ENCODE measurements around the gene TSBP1. TPM values are rescaled to one million over a fixed set of nuclear protein-coding genes. Genes with fewer than 3 reads are reported as not detected.

Gene TSBP1
- total and polyA plus RNA-seq, 9 of the 15 experiments (the other 6 are each of a cell fraction or from before 2014, with no cell fraction given) = not detected

DNA sequence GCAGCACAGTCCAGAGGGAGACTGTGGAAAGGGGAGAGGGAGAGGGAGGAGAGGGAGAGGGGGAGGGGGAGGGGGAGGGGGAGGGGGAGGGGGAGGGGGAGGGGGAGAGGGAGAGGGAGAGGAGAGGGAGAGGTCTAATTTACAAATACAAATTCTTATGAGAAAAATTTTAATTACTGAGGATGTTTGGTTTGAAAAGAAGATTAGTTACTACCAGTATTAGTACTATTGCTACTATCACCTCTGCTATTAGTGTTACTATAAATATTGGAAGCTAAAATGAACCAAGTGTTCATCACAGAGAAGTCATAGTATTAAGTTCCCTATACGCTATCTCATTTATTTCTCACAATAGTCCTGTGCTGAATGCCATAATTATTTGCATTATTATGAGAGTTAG lies 14.3 kb upstream of the TSBP1 start (continued):
- peak; percentile 63 for TF ChIP-seq PCBP2 (IDR thresholded peaks at IDR 0.05; ENCODE audit: low read depth, low read length, poor library complexity, severe bottlenecking)

DNA sequence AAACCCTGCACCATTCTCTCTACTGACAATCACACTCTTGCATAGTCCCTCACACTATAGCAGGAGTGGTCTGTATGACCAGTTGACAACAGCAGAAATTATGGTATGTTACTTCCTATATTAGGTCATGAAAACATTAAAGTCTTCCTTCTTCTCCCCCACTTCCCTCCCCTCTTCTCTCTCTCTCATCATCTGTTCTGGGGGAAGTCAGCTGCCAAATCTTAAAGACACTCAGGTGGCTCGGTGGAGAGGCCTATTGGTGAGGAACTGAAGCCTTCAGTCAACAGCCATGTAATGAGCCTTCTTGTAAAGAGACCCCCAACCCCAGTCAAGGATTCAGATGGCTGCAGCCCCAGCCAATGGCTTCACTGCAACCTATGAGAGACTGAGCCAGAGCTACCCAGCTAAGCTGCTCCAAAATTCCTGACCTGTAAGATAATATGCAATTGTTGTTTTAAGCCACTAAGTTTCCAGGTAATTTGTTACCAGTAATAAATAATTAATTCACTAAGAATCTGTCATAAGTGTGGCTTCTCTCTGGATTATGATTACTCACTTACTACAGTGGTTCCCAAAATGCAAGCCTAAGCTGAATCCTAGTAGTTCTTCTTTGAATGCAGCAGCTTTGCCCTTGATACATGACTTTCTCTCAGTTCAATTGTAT lies 11.2 kb upstream of the TSBP1 start:
- Histone ChIP-seq H3K4me2 (ENCODE audit: insufficient read depth, low read length) (no peak overlapping the region), H3K27me3 (ENCODE audit: control insufficient read depth in 2 of 2, insufficient read depth in 2 of 2, low read length in 2 of 2) (0 out of 5 replicates have a peak, but pooled peaks cover 0 to 5% of the 10 kb centered on the region in 2 experiments), H3K4me3 (no peak overlapping the region), H3K9me1 (ENCODE audit: control insufficient read depth, insufficient read depth, low read length) (no peaks in the 10 kb centered on the region), H3K36me3 (ENCODE audit: control insufficient read depth, insufficient read depth, low read length) (no peaks in the 10 kb centered on the region), H2AFZ (ENCODE audit: low read depth, low read length) (no peak overlapping the region), H3K9me3 (replicated peaks; ENCODE audit: control insufficient read depth, insufficient read depth, low read depth, low read length) (no peaks in the 10 kb centered on the region), H3K9ac (ENCODE audit: insufficient read depth in 1 of 2, low read depth in 2 of 2, low read length in 2 of 2) (no peak overlapping the region), H3K79me2 (ENCODE audit: control insufficient read depth, insufficient read depth, low read length) (no peaks in the 10 kb centered on the region), H3K27ac (ENCODE audit: extremely low read depth, low read depth, low read length) (no peak overlapping the region), H4K20me1 (replicated peaks; ENCODE audit: control insufficient read depth, insufficient read depth, low read length) (no peaks in the 10 kb centered on the region), H3K4me1 (replicated peaks in 1 of 2; ENCODE audit: control insufficient read depth in 2 of 2, insufficient read depth in 2 of 2, low read length in 2 of 2) (no peaks in the 10 kb centered on the region)
- DNase-seq (ENCODE audit: extremely low read depth in 1 of 4, low spot score in 3 of 4) (no peak), ATAC-seq (no peak), FAIRE-seq (no peak)
- intact Hi-C loops (cut with micrococcal nuclease) (no loop called here), in situ Hi-C loops (cut with MboI) (no loop called here)
- 7% methylated on average over 1 of the region's 1 CpG for WGBS (ENCODE audit: insufficient coverage, low coverage, missing lambda C conversion rate)
- ChIA-PET POLR2A (interaction anchor here (0.6 kb wide), 1 partner anchor 329 kb away, joined by 3 read pairs; no protein-coding TSS in a partner anchor), CTCF (ENCODE audit: low intra/inter-chr PET ratio) (no interaction called here)
- no TSS peak for BruUV-seq (replicated peaks)
- TF ChIP-seq, protein P1, sequence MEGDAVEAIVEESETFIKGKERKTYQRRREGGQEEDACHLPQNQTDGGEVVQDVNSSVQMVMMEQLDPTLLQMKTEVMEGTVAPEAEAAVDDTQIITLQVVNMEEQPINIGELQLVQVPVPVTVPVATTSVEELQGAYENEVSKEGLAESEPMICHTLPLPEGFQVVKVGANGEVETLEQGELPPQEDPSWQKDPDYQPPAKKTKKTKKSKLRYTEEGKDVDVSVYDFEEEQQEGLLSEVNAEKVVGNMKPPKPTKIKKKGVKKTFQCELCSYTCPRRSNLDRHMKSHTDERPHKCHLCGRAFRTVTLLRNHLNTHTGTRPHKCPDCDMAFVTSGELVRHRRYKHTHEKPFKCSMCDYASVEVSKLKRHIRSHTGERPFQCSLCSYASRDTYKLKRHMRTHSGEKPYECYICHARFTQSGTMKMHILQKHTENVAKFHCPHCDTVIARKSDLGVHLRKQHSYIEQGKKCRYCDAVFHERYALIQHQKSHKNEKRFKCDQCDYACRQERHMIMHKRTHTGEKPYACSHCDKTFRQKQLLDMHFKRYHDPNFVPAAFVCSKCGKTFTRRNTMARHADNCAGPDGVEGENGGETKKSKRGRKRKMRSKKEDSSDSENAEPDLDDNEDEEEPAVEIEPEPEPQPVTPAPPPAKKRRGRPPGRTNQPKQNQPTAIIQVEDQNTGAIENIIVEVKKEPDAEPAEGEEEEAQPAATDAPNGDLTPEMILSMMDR (IDR thresholded peaks at IDR 0.05 in 2 of 3, conservative IDR thresholded peaks at IDR 0.05 in 1 of 3; ENCODE audit: insufficient read depth in 2 of 3, low read depth in 1 of 3, low read length in 3 of 3) = no peak
- TF ChIP-seq ZNF134 (CRISPR knock-in tag; conservative IDR thresholded peaks at IDR 0.05) (no peak), POLR2AphosphoS2 (IDR thresholded peaks at IDR 0.05; ENCODE audit: low read length) (no peak), ZNF184 (CRISPR knock-in tag; IDR thresholded peaks at IDR 0.05) (no peak), NELFE (IDR thresholded peaks at IDR 0.05; ENCODE audit: insufficient read depth, insufficient read length) (no peak), ZNF766 (CRISPR knock-in tag; conservative IDR thresholded peaks at IDR 0.05) (no peak), CTBP1 (IDR thresholded peaks at IDR 0.05; ENCODE audit: borderline replicate concordance) (no peak), KLF1 (tag; IDR thresholded peaks at IDR 0.05) (no peak), CHD2 (IDR thresholded peaks at IDR 0.05; ENCODE audit: low read depth, low read length) (no peak), RFX5 (IDR thresholded peaks at IDR 0.05; ENCODE audit: low read depth, low read length) (no peak), XRCC5 (IDR thresholded peaks at IDR 0.05; ENCODE audit: low read depth, low read length) (no peak), ERF (CRISPR knock-in tag; IDR thresholded peaks at IDR 0.05) (no peak)
- TF ChIP-seq, protein P2, sequence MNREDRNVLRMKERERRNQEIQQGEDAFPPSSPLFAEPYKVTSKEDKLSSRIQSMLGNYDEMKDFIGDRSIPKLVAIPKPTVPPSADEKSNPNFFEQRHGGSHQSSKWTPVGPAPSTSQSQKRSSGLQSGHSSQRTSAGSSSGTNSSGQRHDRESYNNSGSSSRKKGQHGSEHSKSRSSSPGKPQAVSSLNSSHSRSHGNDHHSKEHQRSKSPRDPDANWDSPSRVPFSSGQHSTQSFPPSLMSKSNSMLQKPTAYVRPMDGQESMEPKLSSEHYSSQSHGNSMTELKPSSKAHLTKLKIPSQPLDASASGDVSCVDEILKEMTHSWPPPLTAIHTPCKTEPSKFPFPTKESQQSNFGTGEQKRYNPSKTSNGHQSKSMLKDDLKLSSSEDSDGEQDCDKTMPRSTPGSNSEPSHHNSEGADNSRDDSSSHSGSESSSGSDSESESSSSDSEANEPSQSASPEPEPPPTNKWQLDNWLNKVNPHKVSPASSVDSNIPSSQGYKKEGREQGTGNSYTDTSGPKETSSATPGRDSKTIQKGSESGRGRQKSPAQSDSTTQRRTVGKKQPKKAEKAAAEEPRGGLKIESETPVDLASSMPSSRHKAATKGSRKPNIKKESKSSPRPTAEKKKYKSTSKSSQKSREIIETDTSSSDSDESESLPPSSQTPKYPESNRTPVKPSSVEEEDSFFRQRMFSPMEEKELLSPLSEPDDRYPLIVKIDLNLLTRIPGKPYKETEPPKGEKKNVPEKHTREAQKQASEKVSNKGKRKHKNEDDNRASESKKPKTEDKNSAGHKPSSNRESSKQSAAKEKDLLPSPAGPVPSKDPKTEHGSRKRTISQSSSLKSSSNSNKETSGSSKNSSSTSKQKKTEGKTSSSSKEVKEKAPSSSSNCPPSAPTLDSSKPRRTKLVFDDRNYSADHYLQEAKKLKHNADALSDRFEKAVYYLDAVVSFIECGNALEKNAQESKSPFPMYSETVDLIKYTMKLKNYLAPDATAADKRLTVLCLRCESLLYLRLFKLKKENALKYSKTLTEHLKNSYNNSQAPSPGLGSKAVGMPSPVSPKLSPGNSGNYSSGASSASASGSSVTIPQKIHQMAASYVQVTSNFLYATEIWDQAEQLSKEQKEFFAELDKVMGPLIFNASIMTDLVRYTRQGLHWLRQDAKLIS (CRISPR knock-in tag; IDR thresholded peaks at IDR 0.05) = no peak

Data from K562 (cell line).